NCI-H2107 (cell line): ENCODE data around the gene ABCA4.
A peak's percentile ranks its signal among the peaks of the same experiment; 100 is the strongest.

Experiments used
- DNase-seq: peaks from one replicate; lab custom pipeline; 2025; lab: John Stamatoyannopoulos, UW

Gene ABCA4

DNA sequence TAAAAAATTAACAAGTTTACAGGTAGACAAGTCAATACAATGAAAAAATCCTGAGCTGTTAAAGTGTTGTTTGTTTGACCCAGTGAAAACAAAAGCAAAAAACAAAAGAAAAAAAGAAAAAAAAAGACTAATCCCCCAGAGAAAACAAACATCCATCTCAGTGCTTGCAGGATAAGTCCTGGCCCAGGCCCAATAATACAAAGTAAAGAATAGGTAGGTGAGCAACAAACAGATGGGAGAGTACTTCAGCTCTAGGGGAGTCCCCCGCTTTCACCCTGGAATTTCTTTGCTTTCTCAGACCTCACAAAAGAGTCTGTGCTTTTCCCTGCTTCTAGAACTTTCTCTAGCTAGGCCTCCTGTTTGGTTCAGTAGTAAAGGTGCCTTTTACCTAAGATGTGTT lies 70.3 kb downstream of the ABCA4 start:
- DNase-seq, result no peak

DNA sequence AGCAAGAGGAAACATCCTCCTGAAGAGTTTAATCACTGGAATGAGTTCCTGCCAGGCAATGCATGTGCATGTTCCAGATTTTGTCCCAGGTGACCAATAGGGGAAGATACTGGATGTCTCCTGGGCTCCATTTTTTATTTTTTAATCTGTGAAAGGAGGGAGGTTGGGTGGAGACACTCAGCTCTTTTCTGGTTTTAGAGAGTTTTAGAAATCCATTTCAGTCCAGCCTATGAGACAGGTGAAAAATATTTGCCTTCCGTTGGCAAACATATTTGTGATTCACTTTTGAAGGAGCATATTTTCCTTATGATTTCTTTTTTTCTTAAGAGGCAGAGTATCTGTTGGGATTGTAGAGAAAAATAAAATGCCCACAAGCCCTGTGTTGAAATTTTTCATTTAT lies 70.7 kb downstream of the ABCA4 start:
- no peak for DNase-seq

DNA sequence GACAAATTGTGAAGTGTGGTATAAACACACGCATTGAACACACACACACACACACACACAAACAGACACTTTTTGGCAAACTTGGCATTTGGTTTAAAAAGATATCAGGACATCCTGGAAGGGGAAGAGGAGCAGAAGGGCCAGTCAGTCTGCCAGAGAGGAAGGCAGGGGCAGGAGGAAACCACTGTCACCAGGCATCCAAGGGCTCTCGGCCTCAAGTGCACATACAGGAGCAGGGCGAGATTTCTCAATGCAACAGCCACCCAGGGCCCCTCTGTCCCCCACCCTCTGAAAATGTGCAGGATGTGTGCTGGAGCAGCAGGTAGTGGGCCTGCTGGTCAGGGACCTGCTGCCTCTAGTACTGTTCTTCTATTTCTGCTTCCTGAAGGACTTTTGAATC lies 71.2 kb downstream of the ABCA4 start:
- no peak for DNase-seq

DNA sequence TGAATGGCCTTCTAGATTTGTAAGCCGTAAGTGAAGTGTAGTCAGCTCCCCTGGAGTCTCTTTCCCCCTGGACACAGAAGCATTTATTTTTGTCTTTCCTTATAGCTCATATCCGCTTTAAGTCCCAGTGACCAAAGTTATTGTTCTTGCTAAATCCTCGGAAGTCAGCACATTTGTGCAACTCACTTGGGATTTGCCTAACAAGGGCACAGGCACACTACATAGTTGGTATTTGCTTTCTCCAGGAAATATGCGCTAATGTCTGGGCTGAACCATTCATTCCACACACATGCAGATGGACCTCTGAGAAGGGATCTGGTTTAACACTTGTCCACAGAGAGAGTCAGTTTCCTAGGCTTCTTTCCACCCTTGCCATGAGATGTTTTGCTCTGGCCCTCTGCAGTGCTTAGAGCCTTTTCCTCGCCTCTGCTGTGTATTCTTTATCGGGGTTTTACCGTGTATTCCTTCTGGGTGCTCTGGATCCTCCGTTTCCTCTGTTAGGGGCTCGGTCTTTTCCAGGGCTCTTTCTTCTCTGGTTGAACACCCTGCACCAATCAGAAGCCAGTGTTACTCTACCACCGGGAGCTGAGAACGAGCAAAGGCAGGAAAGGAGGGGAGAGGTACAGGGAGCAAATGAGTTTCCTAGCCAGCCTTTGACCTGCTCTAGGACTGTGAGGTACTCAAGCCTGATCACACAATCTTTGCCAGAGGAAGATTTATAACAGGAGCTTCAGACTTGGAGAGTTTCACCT lies 72.4 kb downstream of the ABCA4 start:
- no peak for DNase-seq

DNA sequence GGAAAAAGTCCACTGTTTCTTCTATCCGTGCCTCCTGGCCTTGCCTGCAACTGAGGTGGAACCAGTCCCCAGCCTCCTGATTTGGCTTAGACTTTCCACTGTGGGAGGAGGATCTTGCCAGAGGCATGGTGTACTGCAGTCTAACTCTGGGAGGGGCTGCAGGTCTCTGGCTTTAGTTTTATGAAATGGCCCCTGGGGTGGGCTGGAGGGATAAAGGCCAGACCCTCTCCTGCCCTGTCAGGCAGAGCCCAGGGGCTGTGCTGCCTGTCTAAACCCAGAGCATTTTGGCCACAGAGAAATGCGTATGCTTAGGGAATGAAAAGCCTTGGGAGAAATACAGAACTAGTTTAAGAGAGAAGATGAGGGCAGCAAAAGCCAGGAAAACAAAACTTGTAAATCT lies 73.0 kb downstream of the ABCA4 start:
- no peak for DNase-seq

DNA sequence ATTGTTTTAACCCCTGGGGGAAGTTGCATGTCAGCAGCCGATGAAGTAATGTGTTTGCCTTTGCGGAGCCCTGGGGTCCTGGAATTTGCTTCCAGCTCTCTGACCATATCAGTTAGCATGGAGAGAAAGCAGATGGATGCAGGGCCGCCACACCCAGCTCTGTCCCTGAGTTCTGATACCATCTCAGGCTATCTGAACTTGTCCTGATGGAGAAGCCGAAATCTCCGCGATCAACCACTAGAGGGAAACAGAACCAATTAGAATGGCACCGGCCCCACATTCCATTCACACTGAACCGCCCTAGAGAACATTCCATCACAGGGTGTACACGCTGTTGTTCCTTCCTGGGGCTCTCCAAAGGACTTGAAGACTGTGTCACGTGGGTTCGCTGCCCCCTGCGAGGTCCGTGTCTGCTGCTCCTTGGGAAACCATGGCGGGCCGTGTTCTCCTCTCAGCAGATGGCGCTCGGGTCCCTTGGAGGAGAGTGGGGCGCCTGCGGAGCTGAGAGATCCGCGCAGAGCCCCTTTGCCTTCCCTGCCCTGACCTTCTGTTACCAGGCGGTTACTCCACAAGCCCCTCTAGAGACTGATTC lies 75.4 kb downstream of the ABCA4 start:
- DNase-seq, result no peak

DNA sequence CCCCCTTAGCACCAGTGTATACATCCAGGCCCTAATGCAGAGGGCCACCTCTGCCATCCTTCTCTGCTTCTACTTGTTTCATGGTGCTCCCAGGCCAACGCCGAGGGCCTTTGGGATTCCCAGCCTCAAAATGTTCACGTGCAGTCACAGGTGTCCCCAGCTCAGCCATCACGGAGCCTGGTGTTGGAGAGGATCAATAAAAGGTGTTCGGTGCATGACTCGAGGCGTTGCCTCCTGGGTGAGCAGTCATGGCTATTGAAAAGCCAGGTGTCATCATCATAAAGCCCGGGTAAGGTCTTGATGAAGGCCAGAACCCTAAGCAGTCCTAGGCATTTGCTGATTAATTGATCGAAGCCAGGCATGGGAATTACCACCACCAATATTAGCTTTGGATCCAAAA lies 76.1 kb downstream of the ABCA4 start:
- no peak for DNase-seq

DNA sequence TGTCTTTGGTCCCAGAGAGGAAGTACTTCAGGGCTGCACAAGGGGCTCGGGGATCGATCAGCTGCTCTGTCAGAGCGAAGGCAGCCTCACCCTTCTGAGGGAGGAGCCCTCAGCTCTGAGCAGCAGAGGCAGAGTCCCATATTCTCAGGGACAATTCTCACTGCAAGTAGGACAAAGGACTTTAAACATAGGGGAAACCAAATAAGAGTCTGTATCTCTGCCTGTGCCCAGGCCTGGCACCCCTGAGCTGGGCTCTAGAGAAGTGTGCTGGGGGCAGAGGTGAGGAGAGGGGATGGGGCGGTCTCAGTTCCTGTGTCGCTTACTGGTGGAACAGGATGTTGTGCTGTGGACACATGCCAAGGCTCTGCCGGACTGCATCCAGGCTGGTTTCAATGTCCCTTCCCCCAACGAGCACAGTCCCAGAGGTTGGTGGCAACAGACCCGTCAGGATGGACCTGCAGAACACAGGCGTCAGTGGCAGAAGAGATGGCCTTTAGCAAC lies 76.6 kb downstream of the ABCA4 start:
- DNase-seq, result no peak

DNA sequence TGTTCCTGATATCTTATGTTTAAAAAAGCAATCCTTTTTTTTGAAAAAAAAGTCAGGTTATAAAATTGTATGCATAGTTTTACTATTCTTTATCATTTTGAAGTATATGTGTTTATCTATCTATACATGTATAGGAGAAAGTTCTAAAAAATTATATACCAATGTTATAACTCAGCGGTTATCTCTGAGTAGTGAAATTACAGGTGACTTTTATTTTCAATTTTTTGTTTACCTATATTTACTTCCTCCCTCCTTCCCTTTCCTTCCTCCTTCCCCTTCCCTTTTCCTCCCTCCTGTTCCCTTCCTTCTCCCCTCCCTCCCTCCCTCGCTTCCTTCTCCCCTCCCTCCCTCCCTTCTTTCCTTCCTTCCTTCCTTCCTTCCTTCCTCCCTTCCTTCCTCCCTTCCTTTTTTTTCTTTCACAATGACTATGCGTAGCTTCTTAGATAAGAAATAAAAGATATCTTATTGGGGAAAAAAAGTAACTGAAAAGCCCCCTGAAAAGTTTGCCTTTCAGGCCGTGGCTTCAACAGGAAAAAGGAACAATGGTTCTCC lies 77.1 kb downstream of the ABCA4 start:
- no peak for DNase-seq

DNA sequence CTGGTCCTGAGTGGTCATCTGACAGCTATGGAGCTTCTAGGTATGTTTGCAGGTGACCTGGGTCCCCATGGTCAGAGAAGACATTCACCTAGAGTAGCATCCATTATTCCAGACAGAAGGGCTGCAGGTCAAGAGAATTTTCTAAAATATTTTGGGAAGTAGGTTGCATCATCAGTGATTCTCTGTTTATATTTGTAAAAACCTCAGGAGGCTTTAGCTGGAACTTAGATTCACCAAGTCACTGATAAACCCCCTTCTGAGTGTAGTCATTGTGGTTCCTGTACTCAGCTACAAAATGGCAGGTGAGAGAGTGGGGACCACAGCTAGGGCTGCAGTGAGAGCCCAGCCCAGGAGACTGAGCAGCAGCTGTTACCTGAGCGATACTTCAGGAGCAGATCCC lies 78.6 kb downstream of the ABCA4 start:
- DNase-seq, result no peak

DNA sequence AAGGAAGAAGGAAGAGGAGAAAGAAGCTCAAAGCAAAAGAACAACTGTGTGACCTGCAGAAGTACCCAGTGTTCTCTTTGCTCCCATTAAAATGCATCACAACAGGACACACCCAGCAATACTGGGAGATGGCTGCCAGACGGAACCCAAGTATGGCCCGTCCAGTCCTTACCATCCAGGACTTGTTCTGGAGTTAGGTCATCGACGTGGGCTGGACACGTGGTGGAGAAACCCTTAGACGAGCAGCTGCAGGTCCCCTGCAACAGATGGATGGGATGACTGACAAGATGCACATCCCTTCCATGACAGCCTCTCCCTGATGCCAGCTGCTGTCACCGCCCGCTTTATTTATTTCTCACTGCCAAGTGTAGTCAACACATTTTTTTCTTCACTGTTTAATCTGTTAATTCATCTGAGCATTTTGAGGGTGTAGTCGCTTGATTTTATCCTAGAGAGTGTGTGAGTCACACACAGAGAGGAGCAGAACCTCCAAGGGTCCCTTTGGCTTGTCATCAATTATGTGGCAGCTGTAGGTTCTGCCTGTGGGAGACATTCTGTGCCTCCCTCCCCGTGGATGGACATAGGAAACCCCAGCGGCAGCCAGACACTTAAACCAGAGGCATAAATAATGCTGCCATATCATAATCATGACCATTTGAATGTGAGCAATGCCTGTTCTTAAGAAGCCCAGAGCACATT lies 80.9 kb downstream of the ABCA4 start:
- DNase-seq, result no peak

DNA sequence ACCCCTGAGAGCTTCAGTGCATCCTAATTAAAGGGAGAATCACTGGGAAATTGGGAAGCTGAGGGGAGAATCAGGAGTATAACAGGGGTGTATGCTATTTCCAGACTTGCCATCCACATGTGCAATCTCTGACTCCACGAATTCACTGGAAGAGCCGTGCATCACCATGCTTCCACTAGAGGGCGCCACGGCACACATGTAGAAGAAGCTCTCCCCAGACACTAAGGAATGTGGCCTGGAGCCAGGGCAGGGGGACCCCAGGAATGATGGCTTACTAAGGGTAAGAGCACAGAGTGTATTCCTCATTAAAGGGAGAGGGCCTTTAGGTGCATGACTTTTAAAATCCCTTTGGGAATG lies 81.5 kb downstream of the ABCA4 start:
- peak; percentile 44 for DNase-seq

DNA sequence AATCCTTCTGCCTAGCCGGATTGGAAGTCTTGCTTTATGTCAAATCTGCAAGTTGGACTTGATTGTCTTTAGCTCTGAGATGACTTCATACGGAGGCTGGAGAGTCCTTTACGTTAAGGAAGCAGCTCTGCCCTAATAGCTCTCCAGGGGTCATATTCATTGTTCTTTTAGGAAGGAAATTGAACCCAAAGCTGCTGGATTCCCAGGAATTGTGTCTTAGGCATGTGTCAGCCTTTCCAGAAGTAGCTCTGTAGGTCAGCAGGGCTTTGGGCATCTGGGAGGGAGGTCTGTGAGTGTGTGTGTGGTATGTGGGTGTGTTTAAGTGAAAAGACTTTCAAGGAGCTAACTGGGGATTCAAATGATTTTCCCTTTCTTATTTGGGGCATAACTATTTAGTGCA lies 82.4 kb downstream of the ABCA4 start:
- DNase-seq, result no peak

DNA sequence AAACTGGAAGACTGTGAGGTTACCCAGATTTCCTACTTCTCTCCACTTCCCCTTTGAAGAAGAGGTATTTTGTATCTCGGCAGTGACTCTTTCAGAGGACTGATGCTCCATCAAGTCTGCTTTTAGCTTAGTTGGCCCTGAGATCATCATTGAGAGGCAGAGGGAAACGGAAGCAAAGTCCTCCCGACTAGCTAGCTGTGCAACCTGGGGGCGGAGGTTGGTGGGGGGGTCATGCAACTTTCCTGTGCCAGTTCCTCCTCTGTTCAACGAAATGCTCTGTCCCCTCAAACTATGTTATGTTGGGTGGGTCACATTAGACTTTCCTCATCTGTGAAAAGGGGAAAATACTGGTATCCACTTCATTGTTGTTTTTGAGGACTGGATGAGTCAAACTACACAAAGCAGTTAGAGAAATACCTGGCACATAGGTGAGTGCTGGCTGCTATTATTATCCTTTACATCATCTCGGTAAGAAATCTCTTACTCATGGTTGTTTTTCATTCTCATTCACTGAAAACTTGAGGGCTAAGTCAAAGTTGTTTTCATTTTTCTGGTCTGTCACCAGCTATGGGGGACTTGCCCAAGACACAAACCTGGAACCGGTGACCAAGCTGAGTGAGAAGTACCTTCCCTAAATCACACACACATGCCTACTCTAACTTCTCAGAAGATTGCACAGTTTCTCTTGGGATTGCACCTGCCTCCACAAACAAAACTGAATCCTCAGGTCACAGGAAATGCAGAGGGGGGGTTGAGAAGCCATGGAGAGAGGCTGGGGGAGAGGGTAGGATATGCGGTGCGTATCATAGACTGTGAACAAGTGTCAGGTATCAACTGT lies 83.3 kb downstream of the ABCA4 start:
- DNase-seq, result no peak

DNA sequence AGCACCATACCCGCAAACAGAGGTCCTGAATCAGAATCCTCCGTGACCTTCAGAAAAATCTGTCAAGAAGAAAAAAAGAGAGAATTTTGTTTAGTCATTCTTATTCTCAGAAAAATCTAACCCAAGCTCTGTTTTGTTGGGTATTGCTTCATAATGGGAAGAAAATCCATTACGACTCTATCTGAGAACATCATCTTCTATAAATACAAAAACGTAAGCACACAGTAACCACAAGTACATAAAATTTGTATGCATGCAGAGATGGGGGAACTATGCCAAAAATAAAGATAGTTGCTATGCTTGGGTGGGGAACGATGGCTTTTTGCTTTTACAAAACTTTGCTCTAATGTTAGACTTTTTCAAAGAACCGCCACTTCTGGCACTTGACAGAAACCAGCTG lies 84.2 kb downstream of the ABCA4 start:
- no peak for DNase-seq

DNA sequence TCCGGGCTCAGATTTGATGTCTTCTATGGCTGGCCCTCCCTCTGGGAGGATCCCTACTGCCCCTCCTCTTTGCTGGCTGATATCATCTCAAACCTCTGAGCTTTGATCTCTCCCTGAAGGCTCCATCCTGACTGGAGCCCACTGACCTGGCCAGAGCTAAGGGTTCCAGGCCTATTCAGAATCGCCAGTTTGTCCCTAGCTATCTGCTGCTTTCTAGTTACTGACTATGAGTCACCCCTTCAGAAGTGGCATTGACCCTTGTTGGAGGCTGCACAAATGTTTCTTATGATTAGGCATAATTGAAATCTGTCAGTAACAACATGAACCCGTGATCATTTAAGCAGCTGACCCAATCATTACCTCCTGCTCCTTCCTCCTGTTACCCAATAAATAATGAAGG lies 87.1 kb downstream of the ABCA4 start:
- DNase-seq, result no peak

DNA sequence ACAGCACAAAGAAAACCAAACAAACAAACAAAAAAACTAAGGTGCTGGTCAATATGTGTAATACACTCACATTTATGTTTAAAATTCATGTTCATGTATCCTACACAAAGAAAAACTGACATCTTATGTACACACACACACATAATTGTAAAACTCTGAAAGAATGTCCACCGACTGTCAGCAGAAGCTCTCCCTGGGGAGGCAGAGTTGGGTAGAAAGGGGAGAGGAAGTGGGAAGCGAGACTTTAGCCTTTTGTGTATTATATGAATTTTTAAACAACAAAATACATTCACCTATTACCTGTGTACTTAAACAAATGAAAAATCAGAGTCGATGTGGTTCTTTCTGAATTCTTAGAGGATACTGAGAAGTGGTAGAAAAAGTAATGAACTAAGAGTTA lies 88.3 kb downstream of the ABCA4 start:
- no peak for DNase-seq

DNA sequence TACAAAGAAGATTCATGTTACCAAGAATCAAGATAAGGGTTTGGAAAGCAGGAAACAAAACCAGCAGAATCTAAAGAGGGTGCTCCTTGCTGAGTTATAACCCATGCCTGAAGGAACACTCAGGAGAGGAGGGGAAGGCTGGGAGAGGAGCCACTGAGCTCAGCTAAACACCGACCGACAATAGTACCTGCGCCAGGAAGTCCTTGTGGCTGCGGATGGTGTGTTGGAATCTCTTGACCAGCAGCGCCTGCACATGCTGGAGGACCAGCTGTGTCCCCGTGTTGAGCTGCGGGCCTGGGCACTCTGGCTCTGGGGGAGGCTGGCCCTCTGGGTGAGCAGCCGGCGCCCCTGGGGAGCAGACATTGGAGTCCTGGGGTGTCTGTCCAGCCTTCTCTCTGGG lies 89.4 kb downstream of the ABCA4 start:
- no peak for DNase-seq

DNA sequence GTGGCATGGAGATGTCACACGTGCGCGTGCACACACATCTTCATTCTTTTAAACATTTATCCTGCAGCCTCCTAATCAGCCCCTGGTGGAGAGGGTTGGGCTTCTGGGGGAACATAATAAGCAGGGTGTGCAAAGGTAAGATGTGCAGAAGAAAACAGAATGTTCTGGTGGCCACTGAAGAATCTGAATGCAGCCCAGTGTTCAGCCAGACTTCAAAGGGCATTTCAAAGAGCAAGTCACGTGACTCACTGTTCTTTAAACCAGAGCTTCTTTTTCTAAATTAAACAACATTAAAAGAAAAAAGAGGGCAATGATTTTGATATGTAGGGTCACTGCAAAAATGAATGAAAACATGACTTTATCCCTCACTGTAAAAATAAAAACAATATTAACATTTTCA lies 89.8 kb downstream of the ABCA4 start:
- DNase-seq, result no peak

DNA sequence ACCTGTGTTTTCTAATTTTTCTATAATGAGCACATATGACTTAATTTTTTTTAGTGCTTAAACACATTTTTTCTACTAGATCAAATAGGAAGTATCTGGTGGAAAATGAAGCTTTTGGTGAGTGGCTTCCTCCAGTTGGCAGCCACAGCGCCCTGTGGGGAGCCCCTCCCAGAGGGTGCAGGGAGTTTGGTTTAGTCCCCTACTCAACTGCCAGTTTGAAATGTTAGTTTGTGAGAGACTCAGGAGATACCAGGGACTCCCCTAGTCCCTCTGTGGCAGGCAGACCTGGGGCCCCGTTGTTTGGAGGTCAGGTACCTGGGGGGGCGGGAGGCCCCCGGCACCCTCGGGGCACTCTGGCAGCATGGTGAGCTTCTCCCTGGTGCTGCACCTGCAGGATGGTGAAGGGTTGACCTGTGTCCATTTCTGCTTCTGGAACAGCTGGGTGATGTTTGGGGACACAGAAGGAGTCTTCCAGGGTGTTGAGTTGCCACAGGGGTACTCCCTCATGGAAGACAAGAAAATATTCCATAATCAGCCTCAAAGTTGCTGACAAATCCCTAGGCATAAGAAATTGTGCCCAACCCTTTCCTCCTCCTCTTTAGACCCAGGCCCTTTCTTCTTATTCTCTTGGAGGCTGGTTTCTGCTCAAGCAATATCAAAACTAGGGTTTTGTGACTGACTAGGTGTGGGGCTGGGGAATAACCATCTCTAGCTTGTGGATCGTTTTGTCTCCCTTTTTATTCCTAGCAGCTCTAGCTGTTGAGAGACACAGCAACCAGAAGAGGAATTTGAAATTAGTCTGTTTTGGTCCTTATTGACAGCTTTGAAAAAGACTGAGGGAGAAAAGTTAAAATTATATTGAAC lies 91.6 kb downstream of the ABCA4 start:
- DNase-seq, result no peak
